Right lobe of liver (tissue), 4 donors: ENCODE measurements around the gene COL1A2.

Source experiments
- CTCF ChIP-seq, 4 donors: fragments of 200-600 bp in 3 of 4; fragments of 450-650 bp in 1 of 4; IDR thresholded peaks; one replicate each; pipeline versions ENCODE4 v1.5.1 to v1.8.0; 2016 to 2022; ENCODE audit warnings: antibody characterized with exemption in 4 of 4, mild to moderate bottlenecking in 2 of 4
- POLR2A ChIP-seq: fragments of 450-650 bp; IDR thresholded peaks from one replicate; pipeline ENCODE4 v1.6.1; 2017; ENCODE audit warnings: antibody characterized with exemption, mild to moderate bottlenecking
- donor health status: DM: no; HTN: no; CAD: no.
- donor health status: DM: no; HTN: no; CAD: no.
- donor health status: DM: no; HTN: yes; CAD: no.

GRCh38 chr7:94418851-94419250, 24.2 kb downstream of the COL1A2 start:
- no peak for TF ChIP-seq CTCF (IDR thresholded peaks at IDR 0.05)
- TF ChIP-seq POLR2A = no peak
